ENCODE measurements around the gene GLYATL1.

- TF ChIP-seq KDM1A (IDR thresholded peaks at IDR 0.05; ENCODE audit: borderline replicate concordance, low read length) (no peak), POLR2AphosphoS5 (IDR thresholded peaks at IDR 0.05; ENCODE audit: low read depth, low read length) (no peak), POLR2A (IDR thresholded peaks at IDR 0.05; ENCODE audit: control extremely low read depth in 1 of 2, low read depth in 2 of 2, low read length in 2 of 2) (no peak)
Measured at GRCh38 chr11:58941838-58942237, 2.5 kb downstream of the GLYATL1 start.
